GM23338 (cell line): ENCODE measurements around the gene TSPAN5. TPM values are rescaled to one million over a fixed set of nuclear protein-coding genes. Genes with fewer than 3 reads are reported as not detected.

Experiments
- ATAC-seq: fragments of 200-7000 bp; cut with Tn5 transposase; 3 replicates; pipeline ENCODE4 v1.9.1; 2020
- DNase-seq: peaks from one replicate; pipeline ENCODE4 v3.0.0-alpha.2; 2015; ENCODE audit warnings: low spot score
- H2AFZ ChIP-seq: fragments of 200-600 bp; sonication (generic); 2 replicates; pipeline ENCODE4 v1.8.0; 2016; ENCODE audit warnings: antibody characterized with exemption, mild to moderate bottlenecking, moderate library complexity
- H3F3A ChIP-seq: fragments of 200-600 bp; sonication (generic); replicated peaks from 2 replicates; pipeline ENCODE4 v1.8.0; 2017; ENCODE audit warnings: antibody characterized with exemption, mixed run types, low read depth
- H3K27ac ChIP-seq: fragments of 200-600 bp; sonication (generic); 2 replicates; pipeline ENCODE4 v1.6.1; 2016; ENCODE audit warnings: low read depth
- H3K27me3 ChIP-seq: fragments of 200-600 bp; sonication (generic); 2 replicates; pipeline ENCODE4 v1.8.0; 2016; ENCODE audit warnings: mild to moderate bottlenecking, mixed run types, moderate library complexity; ENCODE audit not compliant: insufficient read depth
- H3K36me3 ChIP-seq: fragments of 200-600 bp; sonication (generic); 2 replicates; pipeline ENCODE4 v1.8.0; 2016; ENCODE audit warnings: mild to moderate bottlenecking; ENCODE audit not compliant: insufficient read depth
- H3K4me1 ChIP-seq: fragments of 200-600 bp; sonication (generic); 2 replicates; pipeline ENCODE4 v1.8.0; 2016; ENCODE audit warnings: mild to moderate bottlenecking, moderate library complexity; ENCODE audit not compliant: insufficient read depth
- H3K4me2 ChIP-seq: fragments of 200-600 bp; sonication (generic); 2 replicates; pipeline ENCODE4 v1.7.1; 2017; ENCODE audit warnings: mixed run types
- H3K4me3 ChIP-seq: fragments of 200-600 bp; sonication (generic); 2 replicates; pipeline ENCODE4 v1.6.1; 2016; ENCODE audit warnings: mixed run types
- H3K79me2 ChIP-seq: fragments of 200-600 bp; sonication (generic); replicated peaks from 2 replicates; pipeline ENCODE4 v1.8.0; 2017; ENCODE audit warnings: mild to moderate bottlenecking; ENCODE audit not compliant: insufficient read depth
- H3K9me2 ChIP-seq: fragments of 200-600 bp; sonication (generic); 2 replicates; pipeline ENCODE4 v1.8.0; 2017; ENCODE audit not compliant: insufficient read depth
- H4K20me1 ChIP-seq: fragments of 200-600 bp; sonication (generic); replicated peaks from 2 replicates; pipeline ENCODE4 v1.8.0; 2017; ENCODE audit warnings: mild to moderate bottlenecking; ENCODE audit not compliant: insufficient read depth
- H3K27ac Mint-ChIP-seq: 2 replicates; pipeline ENCODE4 v1.8.0; 2020; ENCODE audit warnings: inconsistent platforms, mild to moderate bottlenecking, moderate library complexity, mixed read lengths
- H3K27me3 Mint-ChIP-seq: 3 replicates; pipeline ENCODE4 v1.8.0; 2022; ENCODE audit warnings: low read depth, mild to moderate bottlenecking, moderate library complexity, mixed read lengths, inconsistent platforms; ENCODE audit not compliant: insufficient read depth, poor library complexity
- H3K36me3 Mint-ChIP-seq: 3 replicates; pipeline ENCODE4 v1.8.0; 2021; ENCODE audit warnings: low read depth, mild to moderate bottlenecking, inconsistent platforms, moderate library complexity, mixed read lengths
- H3K4me1 Mint-ChIP-seq: 3 replicates; pipeline ENCODE4 v1.8.0; 2020; ENCODE audit warnings: mild to moderate bottlenecking, inconsistent platforms, mixed read lengths
- H3K4me3 Mint-ChIP-seq: 3 replicates; pipeline ENCODE4 v1.8.0; 2021; ENCODE audit warnings: moderate library complexity, mild to moderate bottlenecking, inconsistent platforms, mixed read lengths
- H3K9me3 Mint-ChIP-seq: 3 replicates; pipeline ENCODE4 v1.8.0; 2020; ENCODE audit warnings: moderate library complexity, mild to moderate bottlenecking, inconsistent platforms, mixed read lengths
- NANOG ChIP-seq: IDR thresholded peaks from 2 replicates; pipeline ENCODE4 v1.6.1; 2016; ENCODE audit warnings: antibody characterized with exemption, borderline replicate concordance
- POLR2AphosphoS5 ChIP-seq: IDR thresholded peaks from 2 replicates; pipeline ENCODE4 v1.6.1; 2016; ENCODE audit warnings: antibody characterized with exemption, low read depth
- STAT1 ChIP-seq: IDR thresholded peaks from one replicate; pipeline ENCODE4 v1.6.1; 2016; ENCODE audit warnings: antibody characterized with exemption; ENCODE audit not compliant: unreplicated experiment
- ZNF114 ChIP-seq: fragments of 250-450 bp; sonication (Bioruptor Pico); IDR thresholded peaks from 2 replicates; pipeline ENCODE4 v1.5.0; 2020; ENCODE audit warnings: mild to moderate bottlenecking, moderate library complexity
- ZNF331 ChIP-seq: fragments of 250-450 bp; sonication (Bioruptor Pico); IDR thresholded peaks from 2 replicates; pipeline ENCODE4 v1.5.0; 2020; ENCODE audit warnings: low read depth, mild to moderate bottlenecking, moderate library complexity
- polyA plus RNA-seq: library from polyadenylated mRNA; unstranded; fragments of >200 nt; fragmentation: Nextera tagmentation; extraction: Ambion mirVana; gene quantifications from 2 replicates; pipeline ENCODE4 v1.2.1, GENCODE V29; 2016
- total RNA-seq: library from RNA; depleted of rRNA; stranded (reverse); fragments of >200 nt; shearing (Covaris generic); gene quantifications from 2 replicates; pipeline ENCODE4 v1.2.3, GENCODE V29; 2014
- TF ChIP-seq, protein P1 (sequence below): fragments of 250-450 bp; sonication (Bioruptor Pico); IDR thresholded peaks from 2 replicates; pipeline ENCODE4 v1.5.0; 2020; ENCODE audit warnings: mild to moderate bottlenecking, moderate library complexity
- TF ChIP-seq, protein P2 (sequence below), 2 experiments: fragments of 200-600 bp in 1 of 2; sonication (generic) in 1 of 2; conservative IDR thresholded peaks; 2 replicates each; pipeline versions ENCODE4 v1.5.1 to v1.6.1; 2016 to 2017; ENCODE audit warnings: antibody characterized with exemption in 2 of 2, low read depth in 2 of 2, mild to moderate bottlenecking in 2 of 2, moderate library complexity in 1 of 2

Gene TSPAN5
- total and polyA plus RNA-seq, 2 experiments from 2014 or later, result 18.6 to 21.5 TPM

DNA sequence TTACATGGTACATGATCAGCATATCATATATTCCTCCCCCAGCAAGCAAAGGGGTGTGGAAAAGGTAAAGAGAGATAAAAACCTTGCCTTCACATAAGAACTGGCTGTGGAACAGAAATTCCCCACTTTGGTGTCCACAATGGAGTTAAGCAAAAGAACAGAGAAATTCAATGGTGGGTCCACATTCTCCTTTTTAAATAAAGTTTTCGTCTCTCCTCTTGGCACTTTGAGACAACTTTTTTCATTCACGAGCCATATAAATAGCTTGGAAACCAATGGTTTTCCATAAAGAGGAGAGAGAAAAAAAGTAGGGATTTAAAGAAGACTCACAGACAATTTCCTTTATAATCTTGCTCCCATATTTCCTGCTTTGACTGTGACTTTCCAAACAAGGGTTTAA, 148.1 kb downstream of the TSPAN5 start (continued):
- TF ChIP-seq, protein P1, sequence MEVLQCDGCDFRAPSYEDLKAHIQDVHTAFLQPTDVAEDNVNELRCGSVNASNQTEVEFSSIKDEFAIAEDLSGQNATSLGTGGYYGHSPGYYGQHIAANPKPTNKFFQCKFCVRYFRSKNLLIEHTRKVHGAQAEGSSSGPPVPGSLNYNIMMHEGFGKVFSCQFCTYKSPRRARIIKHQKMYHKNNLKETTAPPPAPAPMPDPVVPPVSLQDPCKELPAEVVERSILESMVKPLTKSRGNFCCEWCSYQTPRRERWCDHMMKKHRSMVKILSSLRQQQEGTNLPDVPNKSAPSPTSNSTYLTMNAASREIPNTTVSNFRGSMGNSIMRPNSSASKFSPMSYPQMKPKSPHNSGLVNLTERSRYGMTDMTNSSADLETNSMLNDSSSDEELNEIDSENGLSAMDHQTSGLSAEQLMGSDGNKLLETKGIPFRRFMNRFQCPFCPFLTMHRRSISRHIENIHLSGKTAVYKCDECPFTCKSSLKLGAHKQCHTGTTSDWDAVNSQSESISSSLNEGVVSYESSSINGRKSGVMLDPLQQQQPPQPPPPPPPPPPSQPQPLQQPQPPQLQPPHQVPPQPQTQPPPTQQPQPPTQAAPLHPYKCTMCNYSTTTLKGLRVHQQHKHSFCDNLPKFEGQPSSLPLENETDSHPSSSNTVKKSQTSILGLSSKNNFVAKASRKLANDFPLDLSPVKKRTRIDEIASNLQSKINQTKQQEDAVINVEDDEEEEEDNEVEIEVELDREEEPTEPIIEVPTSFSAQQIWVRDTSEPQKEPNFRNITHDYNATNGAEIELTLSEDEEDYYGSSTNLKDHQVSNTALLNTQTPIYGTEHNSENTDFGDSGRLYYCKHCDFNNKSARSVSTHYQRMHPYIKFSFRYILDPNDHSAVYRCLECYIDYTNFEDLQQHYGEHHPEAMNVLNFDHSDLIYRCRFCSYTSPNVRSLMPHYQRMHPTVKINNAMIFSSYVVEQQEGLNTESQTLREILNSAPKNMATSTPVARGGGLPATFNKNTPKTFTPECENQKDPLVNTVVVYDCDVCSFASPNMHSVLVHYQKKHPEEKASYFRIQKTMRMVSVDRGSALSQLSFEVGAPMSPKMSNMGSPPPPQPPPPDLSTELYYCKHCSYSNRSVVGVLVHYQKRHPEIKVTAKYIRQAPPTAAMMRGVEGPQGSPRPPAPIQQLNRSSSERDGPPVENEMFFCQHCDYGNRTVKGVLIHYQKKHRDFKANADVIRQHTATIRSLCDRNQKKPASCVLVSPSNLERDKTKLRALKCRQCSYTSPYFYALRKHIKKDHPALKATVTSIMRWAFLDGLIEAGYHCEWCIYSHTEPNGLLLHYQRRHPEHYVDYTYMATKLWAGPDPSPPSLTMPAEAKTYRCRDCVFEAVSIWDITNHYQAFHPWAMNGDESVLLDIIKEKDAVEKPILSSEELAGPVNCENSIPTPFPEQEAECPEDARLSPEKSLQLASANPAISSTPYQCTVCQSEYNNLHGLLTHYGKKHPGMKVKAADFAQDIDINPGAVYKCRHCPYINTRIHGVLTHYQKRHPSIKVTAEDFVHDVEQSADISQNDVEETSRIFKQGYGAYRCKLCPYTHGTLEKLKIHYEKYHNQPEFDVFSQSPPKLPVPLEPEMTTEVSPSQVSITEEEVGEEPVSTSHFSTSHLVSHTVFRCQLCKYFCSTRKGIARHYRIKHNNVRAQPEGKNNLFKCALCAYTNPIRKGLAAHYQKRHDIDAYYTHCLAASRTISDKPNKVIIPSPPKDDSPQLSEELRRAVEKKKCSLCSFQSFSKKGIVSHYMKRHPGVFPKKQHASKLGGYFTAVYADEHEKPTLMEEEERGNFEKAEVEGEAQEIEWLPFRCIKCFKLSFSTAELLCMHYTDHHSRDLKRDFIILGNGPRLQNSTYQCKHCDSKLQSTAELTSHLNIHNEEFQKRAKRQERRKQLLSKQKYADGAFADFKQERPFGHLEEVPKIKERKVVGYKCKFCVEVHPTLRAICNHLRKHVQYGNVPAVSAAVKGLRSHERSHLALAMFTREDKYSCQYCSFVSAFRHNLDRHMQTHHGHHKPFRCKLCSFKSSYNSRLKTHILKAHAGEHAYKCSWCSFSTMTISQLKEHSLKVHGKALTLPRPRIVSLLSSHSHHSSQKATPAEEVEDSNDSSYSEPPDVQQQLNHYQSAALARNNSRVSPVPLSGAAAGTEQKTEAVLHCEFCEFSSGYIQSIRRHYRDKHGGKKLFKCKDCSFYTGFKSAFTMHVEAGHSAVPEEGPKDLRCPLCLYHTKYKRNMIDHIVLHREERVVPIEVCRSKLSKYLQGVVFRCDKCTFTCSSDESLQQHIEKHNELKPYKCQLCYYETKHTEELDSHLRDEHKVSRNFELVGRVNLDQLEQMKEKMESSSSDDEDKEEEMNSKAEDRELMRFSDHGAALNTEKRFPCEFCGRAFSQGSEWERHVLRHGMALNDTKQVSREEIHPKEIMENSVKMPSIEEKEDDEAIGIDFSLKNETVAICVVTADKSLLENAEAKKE (CRISPR knock-in tag), result no peak
- TF ChIP-seq POLR2AphosphoS5 (no peak), ZNF331 (CRISPR knock-in tag) (no peak), ZNF114 (no peak), NANOG (no peak)

DNA sequence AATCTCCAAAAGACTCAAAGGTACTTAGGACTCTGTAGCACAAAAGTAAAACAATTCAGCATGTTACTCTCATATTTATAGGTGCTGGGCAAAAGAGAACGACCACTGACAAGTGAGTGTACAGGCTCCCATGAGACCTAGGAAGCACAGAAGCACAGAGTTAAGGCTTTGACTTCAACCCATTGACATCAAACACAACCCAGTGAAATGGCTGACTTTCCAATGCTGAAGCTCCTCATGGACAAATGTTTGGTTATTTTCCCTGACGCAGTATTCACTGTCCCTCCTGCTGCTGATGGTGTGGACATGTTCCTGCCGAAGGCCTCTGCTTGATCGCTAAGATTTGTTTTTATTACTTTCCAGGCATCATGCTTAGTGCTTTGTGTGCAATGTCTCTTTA, 148.7 kb downstream of the TSPAN5 start:
- Mint-ChIP-seq H3K27ac (no peak overlapping the region), H3K27me3 (no peaks in the 10 kb centered on the region), H3K4me3 (no peak overlapping the region), H3K36me3 (peaks cover 5% of the 10 kb centered on the region; the same call in 1 of the 3 replicates), H3K9me3 (no peaks in the 10 kb centered on the region), H3K4me1 (peaks cover 48% of the 10 kb centered on the region)
- no peak for DNase-seq
- Histone ChIP-seq H3K9me2 (peaks cover 3% of the 10 kb centered on the region; the same call in 1 of the 2 replicates), H3K79me2 (0 out of 2 replicates have a peak, but pooled peaks cover 12% of the 10 kb centered on the region), H3K27ac (no peak overlapping the region), H3K27me3 (no peaks in the 10 kb centered on the region), H3K36me3 (no peaks in the 10 kb centered on the region), H3K4me1 (peaks cover 10% of the 10 kb centered on the region), H2AFZ (no peak overlapping the region), H3F3A (no peaks in the 10 kb centered on the region), H3K4me3 (no peak overlapping the region), H3K4me2 (no peak overlapping the region), H4K20me1 (no peaks in the 10 kb centered on the region)
- no peak for ATAC-seq
- TF ChIP-seq, protein P1 (CRISPR knock-in tag), result no peak
- TF ChIP-seq, protein P2, sequence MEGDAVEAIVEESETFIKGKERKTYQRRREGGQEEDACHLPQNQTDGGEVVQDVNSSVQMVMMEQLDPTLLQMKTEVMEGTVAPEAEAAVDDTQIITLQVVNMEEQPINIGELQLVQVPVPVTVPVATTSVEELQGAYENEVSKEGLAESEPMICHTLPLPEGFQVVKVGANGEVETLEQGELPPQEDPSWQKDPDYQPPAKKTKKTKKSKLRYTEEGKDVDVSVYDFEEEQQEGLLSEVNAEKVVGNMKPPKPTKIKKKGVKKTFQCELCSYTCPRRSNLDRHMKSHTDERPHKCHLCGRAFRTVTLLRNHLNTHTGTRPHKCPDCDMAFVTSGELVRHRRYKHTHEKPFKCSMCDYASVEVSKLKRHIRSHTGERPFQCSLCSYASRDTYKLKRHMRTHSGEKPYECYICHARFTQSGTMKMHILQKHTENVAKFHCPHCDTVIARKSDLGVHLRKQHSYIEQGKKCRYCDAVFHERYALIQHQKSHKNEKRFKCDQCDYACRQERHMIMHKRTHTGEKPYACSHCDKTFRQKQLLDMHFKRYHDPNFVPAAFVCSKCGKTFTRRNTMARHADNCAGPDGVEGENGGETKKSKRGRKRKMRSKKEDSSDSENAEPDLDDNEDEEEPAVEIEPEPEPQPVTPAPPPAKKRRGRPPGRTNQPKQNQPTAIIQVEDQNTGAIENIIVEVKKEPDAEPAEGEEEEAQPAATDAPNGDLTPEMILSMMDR (conservative IDR thresholded peaks at IDR 0.05; ENCODE audit: low read depth in 2 of 2), result no peak
- TF ChIP-seq POLR2AphosphoS5 (no peak), STAT1 (no peak), NANOG (no peak)
